Measurements from ENCODE around the gene PCBP3.

Gene PCBP3

GRCh38 chr21:45856442-45856841, 212.9 kb downstream of the PCBP3 start:
- DNase-seq = no peak

DNA sequence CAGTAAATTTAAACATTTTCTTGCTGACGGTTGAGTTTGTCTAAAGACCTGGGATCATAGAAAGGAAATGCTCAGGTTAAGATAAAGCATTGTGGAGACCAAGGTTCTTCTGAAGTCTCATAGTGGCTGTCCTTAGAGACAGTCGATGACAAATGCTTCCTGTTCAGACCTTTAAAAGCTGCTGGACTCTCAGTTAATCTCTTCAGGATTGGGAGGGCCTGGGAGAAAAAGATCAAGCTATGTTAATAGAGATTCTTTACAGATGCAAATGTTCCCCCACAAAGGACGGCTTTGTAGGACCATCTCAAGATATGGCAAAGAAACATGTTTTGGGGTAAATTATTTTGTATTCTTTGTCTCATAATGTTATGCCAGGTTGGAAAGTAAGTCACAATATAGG, 213.4 kb downstream of the PCBP3 start:
- no peak for DNase-seq

- no peak for DNase-seq
Measured at GRCh38 chr21:45857761-45858160, 214.2 kb downstream of the PCBP3 start.

DNA sequence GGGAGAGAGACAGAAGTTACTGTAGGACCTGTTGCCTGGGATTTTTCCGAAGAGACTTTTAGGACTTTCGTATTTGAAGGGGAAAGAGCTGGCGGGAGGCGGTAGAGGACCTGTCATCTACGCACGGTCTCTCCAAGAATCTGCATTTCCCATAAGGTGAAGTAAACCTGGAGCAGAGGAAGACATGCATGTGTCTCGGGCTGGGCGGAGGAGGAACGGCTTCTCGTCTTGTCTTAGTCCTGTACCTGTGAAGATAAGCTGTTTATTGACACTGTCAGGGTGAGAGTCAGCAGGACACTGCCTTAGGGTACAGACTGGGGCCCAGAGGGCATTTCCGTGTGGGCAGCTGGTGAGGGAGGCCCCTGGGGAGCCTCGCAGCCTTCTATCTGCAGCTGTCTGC, 214.7 kb downstream of the PCBP3 start:
- DNase-seq = no peak

GRCh38 chr21:45859041-45859761, 215.7 kb downstream of the PCBP3 start:
- DNase-seq = no peak

GRCh38 chr21:45859762-45860357, 216.3 kb downstream of the PCBP3 start:
- no peak for DNase-seq

GRCh38 chr21:45860493-45861155, 217.1 kb downstream of the PCBP3 start:
- no peak for DNase-seq

DNA sequence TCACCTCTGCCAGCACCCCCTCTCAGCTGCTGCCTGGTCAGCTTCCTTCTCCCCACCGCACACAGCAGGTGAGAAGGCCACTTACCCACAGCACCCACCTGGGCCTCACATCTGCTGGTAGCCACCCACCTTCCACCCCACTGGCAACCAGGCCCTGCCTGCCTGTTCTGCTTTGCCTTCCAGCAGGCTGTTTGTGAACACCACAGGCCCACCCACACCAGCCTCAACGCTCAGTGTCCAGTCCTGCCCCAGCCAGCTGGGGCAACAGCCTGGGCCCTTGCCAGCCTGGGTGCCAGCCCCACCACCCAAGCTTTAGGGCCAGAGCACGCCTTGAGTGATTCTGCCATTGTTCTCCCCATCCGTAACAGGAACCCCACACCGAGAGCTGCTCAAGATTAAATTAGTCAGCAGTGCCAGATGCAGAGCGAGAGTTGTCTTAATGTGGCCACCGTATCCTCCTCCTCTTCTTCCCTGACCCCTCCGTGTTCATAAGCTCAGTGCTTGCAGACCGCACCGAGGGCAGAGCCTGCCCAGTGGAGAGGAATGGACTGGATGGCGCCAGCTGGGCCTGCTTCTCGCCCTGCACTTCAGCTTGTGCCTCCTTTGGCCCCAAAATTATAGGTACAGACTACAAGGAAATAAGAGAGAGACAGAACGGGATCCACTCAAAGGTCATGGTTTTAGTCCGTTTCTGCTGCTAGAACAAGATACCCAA, 217.8 kb downstream of the PCBP3 start:
- no peak for DNase-seq

DNA sequence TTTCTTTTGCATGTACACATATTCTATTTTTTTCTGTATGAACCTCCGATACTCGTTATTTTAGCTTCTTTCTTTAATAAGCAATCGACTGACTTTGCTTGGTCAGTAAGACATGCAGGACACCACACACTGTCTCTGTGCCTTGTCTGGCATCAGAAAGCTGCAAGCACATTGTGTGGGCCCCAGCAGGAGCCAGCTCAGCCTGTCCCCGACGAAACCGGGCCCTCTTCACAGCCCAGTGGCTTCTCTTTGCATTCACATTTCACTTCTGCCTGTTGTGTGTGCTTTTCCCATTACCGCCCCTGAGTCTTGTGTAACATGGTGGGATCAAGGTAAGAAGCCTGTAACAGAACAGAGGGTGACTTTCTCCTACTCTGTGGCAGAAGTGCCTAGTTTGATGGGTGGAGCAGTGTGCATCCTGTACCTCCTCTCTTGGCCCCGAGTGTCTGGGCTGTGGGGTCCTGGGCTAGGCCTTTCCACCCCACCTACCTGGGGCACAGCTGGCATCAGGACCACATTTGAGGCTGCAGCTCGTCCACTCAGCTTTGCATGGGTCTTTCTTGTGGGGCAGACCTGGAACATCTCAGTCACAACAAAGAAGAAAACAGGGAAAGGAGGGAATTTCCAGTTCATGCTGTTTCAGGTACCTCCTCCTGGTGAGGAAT, 219.2 kb downstream of the PCBP3 start:
- no peak for DNase-seq

GRCh38 chr21:45863267-45863666, 219.7 kb downstream of the PCBP3 start:
- DNase-seq = no peak

DNA sequence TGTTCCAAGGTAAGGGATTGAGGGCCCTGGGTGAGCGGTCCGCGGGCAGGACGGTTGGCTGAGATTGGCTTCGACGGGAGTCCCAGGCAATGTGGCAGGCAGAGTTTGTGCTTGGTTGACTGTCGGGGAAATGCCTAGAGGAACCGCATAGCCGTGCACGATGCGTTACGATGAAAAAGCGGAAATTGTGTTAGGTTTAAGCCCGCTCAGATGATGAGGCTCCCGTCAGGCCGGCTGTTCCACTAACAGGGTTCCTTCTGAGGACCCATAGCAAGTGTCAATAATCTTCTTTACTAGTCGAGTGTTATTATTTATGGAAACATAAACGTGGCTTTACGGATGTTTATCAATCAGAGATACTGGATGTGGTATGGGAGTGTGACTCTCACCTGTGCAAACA, 220.2 kb downstream of the PCBP3 start:
- DNase-seq = no peak

GRCh38 chr21:45864436-45864835, 220.9 kb downstream of the PCBP3 start:
- DNase-seq = no peak

DNA sequence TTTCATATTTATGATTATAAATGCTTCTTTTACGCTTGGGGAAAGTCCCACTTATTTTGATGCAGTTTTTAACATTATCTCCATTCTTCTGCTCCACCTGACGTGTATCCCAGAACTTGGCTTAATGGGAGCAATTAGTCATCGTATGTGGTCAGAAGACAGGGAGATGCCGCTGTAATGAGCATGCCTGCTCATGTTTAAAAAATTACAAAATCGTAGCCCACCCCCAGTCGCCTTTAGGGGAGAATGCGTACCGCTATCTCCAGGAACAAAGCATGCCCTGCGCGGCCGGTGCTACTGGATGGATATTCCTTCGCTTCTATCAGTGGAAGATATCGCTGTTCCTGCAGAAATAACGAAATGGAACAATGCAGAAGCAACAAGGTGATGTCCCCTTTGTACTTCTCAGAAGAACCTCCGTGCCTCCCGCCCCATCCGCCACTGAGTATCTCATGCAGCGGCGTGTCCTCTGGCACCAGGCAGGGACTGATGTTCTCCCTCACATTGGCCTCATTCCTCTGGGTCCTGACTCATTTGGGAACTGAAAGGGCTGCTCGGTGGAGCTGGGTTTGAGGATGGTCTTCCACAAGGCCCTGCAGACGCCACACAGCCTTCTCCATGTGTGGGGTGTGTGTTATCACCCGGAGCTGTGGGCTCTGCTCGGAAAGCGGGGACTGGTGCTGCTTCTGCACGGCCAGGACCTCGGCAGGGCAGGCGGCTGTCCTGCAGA, 221.7 kb downstream of the PCBP3 start:
- no peak for DNase-seq

- DNase-seq = no peak
Measured at GRCh38 chr21:45866551-45866950, 223.0 kb downstream of the PCBP3 start.

DNA sequence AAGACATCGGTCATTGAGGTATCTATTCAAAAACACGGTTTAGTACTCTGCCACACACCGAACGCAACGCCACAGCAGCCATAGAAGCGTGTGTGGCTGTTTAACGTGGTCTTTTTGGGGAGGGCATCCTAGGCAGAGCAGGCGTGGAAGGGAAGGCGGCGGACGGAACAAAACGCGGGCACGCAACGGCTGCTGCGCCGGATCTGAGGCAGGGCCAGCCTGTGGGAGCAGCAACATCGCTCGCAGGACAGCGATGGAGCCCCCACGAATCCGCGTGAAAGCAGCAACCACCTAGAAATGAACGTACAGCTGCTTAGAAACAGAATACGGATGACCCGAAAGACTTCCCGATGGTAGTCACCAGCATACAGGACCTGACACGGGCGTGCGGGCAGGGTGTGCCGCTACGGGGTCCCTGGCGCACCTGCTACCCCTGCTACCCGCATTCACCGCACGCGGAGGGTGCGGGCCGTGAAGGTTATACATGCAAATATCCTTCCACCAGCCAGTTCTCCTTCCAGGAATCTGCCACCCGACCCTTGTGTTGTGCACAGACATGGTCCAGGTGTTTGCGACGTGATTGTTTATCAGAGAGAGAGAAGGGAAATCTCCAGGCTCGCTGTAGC, 223.6 kb downstream of the PCBP3 start:
- DNase-seq = no peak

- DNase-seq = no peak
Measured at GRCh38 chr21:45867671-45868081, 224.2 kb downstream of the PCBP3 start.

- no peak for DNase-seq
Measured at GRCh38 chr21:45868086-45868485, 224.6 kb downstream of the PCBP3 start.

DNA sequence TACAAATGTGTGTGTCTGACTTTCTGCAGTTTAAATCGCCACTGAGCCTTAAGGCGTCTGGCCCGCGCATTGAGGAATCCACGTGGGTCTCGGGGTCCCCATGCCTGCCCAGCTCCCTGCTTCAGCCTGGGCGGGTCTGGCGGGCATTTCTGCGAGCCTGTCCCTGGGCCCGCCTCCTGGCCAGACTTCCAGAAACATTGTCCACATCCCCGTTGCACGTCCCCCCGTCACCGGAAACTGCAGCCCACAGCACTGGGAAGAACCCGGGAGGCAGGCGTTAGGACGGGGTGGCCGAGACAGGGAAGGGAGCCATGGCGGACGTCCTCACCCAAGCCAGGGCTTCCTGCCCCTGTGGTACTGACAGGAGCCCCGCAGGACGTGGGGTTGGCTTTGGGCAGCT, 225.0 kb downstream of the PCBP3 start:
- no peak for DNase-seq

GRCh38 chr21:45869121-45870007, 225.8 kb downstream of the PCBP3 start:
- no peak for DNase-seq

All from anterior cingulate cortex (tissue), 58 donors.